Glutamatergic neuron (in vitro differentiated cells): Measurements from ENCODE around the gene MAP4K4. TPM values are rescaled to one million over a fixed set of nuclear protein-coding genes. Genes with fewer than 3 reads are reported as not detected.

Experiments used
- DNase-seq: peaks from one replicate; pipeline ENCODE4 v3.0.0; 2022
- H3K27ac Mint-ChIP-seq: one replicate; pipeline ENCODE4 v1.8.0; 2020; ENCODE audit warnings: mild to moderate bottlenecking, mixed read lengths, inconsistent platforms; ENCODE audit not compliant: unreplicated experiment
- H3K27me3 Mint-ChIP-seq: one replicate; pipeline ENCODE4 v1.8.0; 2020; ENCODE audit warnings: mild to moderate bottlenecking, moderate library complexity, mixed read lengths, inconsistent platforms; ENCODE audit not compliant: unreplicated experiment
- H3K36me3 Mint-ChIP-seq: one replicate; pipeline ENCODE4 v1.8.0; 2020; ENCODE audit warnings: mild to moderate bottlenecking, mixed read lengths, inconsistent platforms; ENCODE audit not compliant: unreplicated experiment
- H3K4me1 Mint-ChIP-seq: one replicate; pipeline ENCODE4 v1.8.0; 2020; ENCODE audit warnings: mild to moderate bottlenecking, low read depth, mixed read lengths, inconsistent platforms; ENCODE audit not compliant: unreplicated experiment
- H3K4me3 Mint-ChIP-seq: one replicate; pipeline ENCODE4 v1.8.0; 2020; ENCODE audit warnings: mild to moderate bottlenecking, mixed read lengths, inconsistent platforms; ENCODE audit not compliant: unreplicated experiment
- H3K9me3 Mint-ChIP-seq: one replicate; pipeline ENCODE4 v1.8.0; 2020; ENCODE audit warnings: mild to moderate bottlenecking, moderate library complexity, mixed read lengths, inconsistent platforms; ENCODE audit not compliant: unreplicated experiment
- CTCF ChIP-seq: fragments of 200-600 bp; sonication (generic); IDR thresholded peaks from one replicate; pipeline ENCODE4 v1.5.0; 2021; ENCODE audit not compliant: partially characterized antibody, unreplicated experiment
- total RNA-seq: library from RNA; stranded (reverse); fragmentation: NEBNext Ultra II Directional; extraction: Animal tissue kit (Norgen Biotek cat#: 25700); gene quantifications from one replicate; pipeline ENCODE4 v1.2.1, GENCODE V29; 2021; ENCODE audit not compliant: unreplicated experiment

The MAP4K4 gene
- total RNA-seq, 1 donor from 2014 or later, result 756 TPM

- Mint-ChIP-seq H3K4me1 (peaks cover 14% of the 10 kb centered on the region), H3K4me3 (no peak overlapping the region), H3K27me3 (peaks cover 11% of the 10 kb centered on the region), H3K9me3 (peaks cover 19% of the 10 kb centered on the region), H3K27ac (no peak overlapping the region), H3K36me3 (peaks cover 5% of the 10 kb centered on the region)
- no peak for DNase-seq
- no peak for TF ChIP-seq CTCF
Measured at GRCh38 chr2:101874069-101874468, 176.6 kb downstream of the MAP4K4 start.

GRCh38 chr2:101879466-101879865 lies 182.0 kb downstream of the MAP4K4 start:
- Mint-ChIP-seq H3K27me3 (peaks cover 7% of the 10 kb centered on the region), H3K4me1 (peaks cover 2% of the 10 kb centered on the region), H3K4me3 (no peak overlapping the region), H3K9me3 (peaks cover 12% of the 10 kb centered on the region), H3K27ac (no peak overlapping the region), H3K36me3 (no peaks in the 10 kb centered on the region)
- no peak for DNase-seq
- no peak for TF ChIP-seq CTCF

- H3K36me3 Mint-ChIP-seq, result no peaks in the 10 kb centered on the region
- DNase-seq, result no peak
Measured at GRCh38 chr2:101881131-101881530, 183.6 kb downstream of the MAP4K4 start.

GRCh38 chr2:101882769-101883307 lies 185.3 kb downstream of the MAP4K4 start:
- DNase-seq, result no peak
- H3K27me3 Mint-ChIP-seq, result peaks cover 2% of the 10 kb centered on the region
- TF ChIP-seq CTCF, result no peak
- no peak overlapping the region for H3K4me3 Mint-ChIP-seq
- H3K9me3 Mint-ChIP-seq, result peaks cover 2% of the 10 kb centered on the region
- H3K36me3 Mint-ChIP-seq, result no peaks in the 10 kb centered on the region
- peak overlapping the region; percentile 10 for H3K27ac Mint-ChIP-seq
- peaks cover 2% of the 10 kb centered on the region for H3K4me1 Mint-ChIP-seq

More at GRCh38 chr2:101881131-101881530, 183.6 kb downstream of the MAP4K4 start:
- no peak overlapping the region for H3K27ac Mint-ChIP-seq
- peaks cover 6% of the 10 kb centered on the region for H3K27me3 Mint-ChIP-seq
- no peak overlapping the region for H3K4me3 Mint-ChIP-seq
- TF ChIP-seq CTCF, result no peak
- H3K4me1 Mint-ChIP-seq, result peaks cover 2% of the 10 kb centered on the region
- H3K9me3 Mint-ChIP-seq, result peaks cover 7% of the 10 kb centered on the region

GRCh38 chr2:101883860-101884259 lies 186.4 kb downstream of the MAP4K4 start:
- H3K4me1 Mint-ChIP-seq, result peaks cover 2% of the 10 kb centered on the region
- no peaks in the 10 kb centered on the region for H3K36me3 Mint-ChIP-seq
- peaks cover 2% of the 10 kb centered on the region for H3K9me3 Mint-ChIP-seq
- DNase-seq, result no peak
- no peak overlapping the region for H3K27ac Mint-ChIP-seq
- TF ChIP-seq CTCF, result peak; percentile 70
- no peak overlapping the region for H3K4me3 Mint-ChIP-seq
- peaks cover 2% of the 10 kb centered on the region for H3K27me3 Mint-ChIP-seq
